ENCODE measurements around the gene RPTOR. TPM values are rescaled to one million over a fixed set of nuclear protein-coding genes. Genes with fewer than 3 reads are reported as not detected.

The RPTOR gene
- polyA plus RNA-seq, 1 of the 3 experiments (the other 2 are of a cell fraction): 14.9 TPM

DNA sequence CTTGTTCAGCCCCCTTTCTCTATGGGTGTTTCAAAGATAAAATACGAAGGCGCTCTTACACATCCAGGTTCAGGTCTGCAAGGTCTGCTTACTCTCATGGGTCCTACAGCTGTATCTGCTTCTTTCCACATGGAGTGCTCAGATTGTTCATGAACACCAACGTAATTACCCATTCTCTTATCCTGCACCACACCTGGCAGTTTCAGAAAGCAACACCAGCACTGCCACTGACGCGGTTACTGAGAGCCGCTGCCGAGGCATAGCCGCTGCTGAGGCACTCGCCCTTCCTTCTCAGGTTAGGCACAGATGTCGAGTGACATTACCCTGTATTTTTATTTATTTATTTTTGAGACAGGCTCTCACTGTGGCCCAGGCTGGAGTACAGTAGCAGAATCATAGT is 147.1 kb downstream of the RPTOR start:
- H3K9me3 ChIP-seq: no peaks in the 10 kb centered on the region
- no peaks in the 10 kb centered on the region for H3K27me3 ChIP-seq (ENCODE audit: insufficient read depth)
- 95% methylated on average over 10 of the region's 10 CpGs for WGBS (ENCODE audit: low lambda C conversion rate)
- no peak overlapping the region; a peak in 1 of 4 replicates for H3K27ac ChIP-seq (ENCODE audit: low read depth in 2 of 2, low read length in 1 of 2)
- ChIA-PET CTCF (no interaction called here), POLR2A (no interaction called here)
- H3K36me3 ChIP-seq (replicated peaks in 1 of 2; ENCODE audit: control insufficient read depth in 1 of 2, insufficient read depth in 2 of 2, low read length in 1 of 2): no peaks in the 10 kb centered on the region
- no peak for TF ChIP-seq SIN3A (IDR thresholded peaks at IDR 0.05; ENCODE audit: borderline replicate concordance, low read depth, low read length)
- no peak for TF ChIP-seq RCOR1 (IDR thresholded peaks at IDR 0.05; ENCODE audit: low read length)
- TF ChIP-seq, protein P1, sequence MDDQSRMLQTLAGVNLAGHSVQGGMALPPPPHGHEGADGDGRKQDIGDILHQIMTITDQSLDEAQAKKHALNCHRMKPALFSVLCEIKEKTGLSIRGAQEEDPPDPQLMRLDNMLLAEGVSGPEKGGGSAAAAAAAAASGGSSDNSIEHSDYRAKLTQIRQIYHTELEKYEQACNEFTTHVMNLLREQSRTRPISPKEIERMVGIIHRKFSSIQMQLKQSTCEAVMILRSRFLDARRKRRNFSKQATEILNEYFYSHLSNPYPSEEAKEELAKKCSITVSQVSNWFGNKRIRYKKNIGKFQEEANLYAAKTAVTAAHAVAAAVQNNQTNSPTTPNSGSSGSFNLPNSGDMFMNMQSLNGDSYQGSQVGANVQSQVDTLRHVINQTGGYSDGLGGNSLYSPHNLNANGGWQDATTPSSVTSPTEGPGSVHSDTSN (IDR thresholded peaks at IDR 0.05): no peak
- TF ChIP-seq USF1 (IDR thresholded peaks at IDR 0.05; ENCODE audit: borderline replicate concordance, low read depth): no peak
- no peak for TF ChIP-seq FOSL2 (IDR thresholded peaks at IDR 0.05; ENCODE audit: borderline replicate concordance, low read depth)
- no peak for TF ChIP-seq TEAD4 (IDR thresholded peaks at IDR 0.05; ENCODE audit: borderline replicate concordance, insufficient read depth)
- TF ChIP-seq RXRA (IDR thresholded peaks at IDR 0.05; ENCODE audit: borderline replicate concordance, low read depth): no peak
- TF ChIP-seq RFX5 (IDR thresholded peaks at IDR 0.05; ENCODE audit: low read length): no peak
- no peak for TF ChIP-seq USF2 (IDR thresholded peaks at IDR 0.05; ENCODE audit: borderline replicate concordance, low read depth, low read length)
- TF ChIP-seq IRF3 (IDR thresholded peaks at IDR 0.05; ENCODE audit: low read depth, low read length): no peak
- no peak for TF ChIP-seq FOXM1 (IDR thresholded peaks at IDR 0.05; ENCODE audit: low read depth)
- TF ChIP-seq EP300 (IDR thresholded peaks at IDR 0.05; ENCODE audit: borderline replicate concordance in 1 of 2, low read depth in 1 of 2, low read length in 1 of 2): no peak
- no peak for TF ChIP-seq FOXJ3 (CRISPR knock-in tag; IDR thresholded peaks at IDR 0.05)
- no peak for TF ChIP-seq REST (IDR thresholded peaks at IDR 0.05; ENCODE audit: low read depth, low read length)
- no peak for TF ChIP-seq YY1 (IDR thresholded peaks at IDR 0.05; ENCODE audit: low read depth)
- no peak for TF ChIP-seq EZH2phosphoT487 (IDR thresholded peaks at IDR 0.05; ENCODE audit: borderline replicate concordance, low read depth)
- no peak for TF ChIP-seq ZBTB33 (IDR thresholded peaks at IDR 0.05; ENCODE audit: borderline replicate concordance, low read depth)
- H3F3A ChIP-seq (replicated peaks; ENCODE audit: insufficient read depth): no peaks in the 10 kb centered on the region
- peaks cover 8 to 52% of the 10 kb centered on the region in 2 experiments; a peak in 3 of 4 replicates for H3K4me1 ChIP-seq (ENCODE audit: control insufficient read depth in 1 of 2, insufficient read depth in 2 of 2, low read depth in 1 of 2, low read length in 1 of 2)
- no peak overlapping the region for H2AFZ ChIP-seq (ENCODE audit: low read depth)
- no peak overlapping the region for H3K4me2 ChIP-seq
- no peak overlapping the region for H3K4me3 ChIP-seq (ENCODE audit: low read depth in 2 of 2, low read length in 1 of 2)
- no peak for DNase-seq
- no peaks in the 10 kb centered on the region for H3K9me2 ChIP-seq
- H4K20me1 ChIP-seq (ENCODE audit: insufficient read depth): 0 out of 2 replicates have a peak, but pooled peaks cover 12% of the 10 kb centered on the region
- peaks cover 47% of the 10 kb centered on the region; the same call in 1 of the 2 replicates for H3K79me2 ChIP-seq (ENCODE audit: insufficient read depth)
- H3K9ac ChIP-seq: no peak overlapping the region
